ENCODE measurements around the gene CCNL1. TPM values are rescaled to one million over a fixed set of nuclear protein-coding genes. Genes with fewer than 3 reads are reported as not detected.
A peak's percentile ranks its signal among the peaks of the same experiment; 100 is the strongest.

The CCNL1 gene
- total and polyA plus RNA-seq, 5 experiments from 2014 or later, result 52.9 to 388 (median 57.0) TPM

- peak overlapping the region; percentile 93 to 98 (median 98) for H3K27ac Mint-ChIP-seq
- POLR2A ChIA-PET, result interaction anchor here (1.2 to 7.9 kb wide), 8 partner anchors 31 to 575 kb away, joined by 3 to 67 read pairs (median 11); partner anchors contain the start of genes CCNL1, SSR3 and TIPARP
- H3K9me3 Mint-ChIP-seq, result no peaks in the 10 kb centered on the region
- no peaks in the 10 kb centered on the region for H3K27me3 Mint-ChIP-seq
- peak overlapping the region; percentile 57 to 84 (median 72) for H3K4me3 Mint-ChIP-seq
- DNase-seq, result peak in 7 of 10 donors; percentile 4 to 69 (median 23)
- ATAC-seq, result peak; percentile 16 to 17
- H3K36me3 Mint-ChIP-seq, result no peaks in the 10 kb centered on the region
- peaks cover 41 to 69% (median 65%) of the 10 kb centered on the region in 4 donors for H3K4me1 Mint-ChIP-seq
Measured at GRCh38 chr3:157128771-157129681, 30.9 kb downstream of the CCNL1 start.

DNA sequence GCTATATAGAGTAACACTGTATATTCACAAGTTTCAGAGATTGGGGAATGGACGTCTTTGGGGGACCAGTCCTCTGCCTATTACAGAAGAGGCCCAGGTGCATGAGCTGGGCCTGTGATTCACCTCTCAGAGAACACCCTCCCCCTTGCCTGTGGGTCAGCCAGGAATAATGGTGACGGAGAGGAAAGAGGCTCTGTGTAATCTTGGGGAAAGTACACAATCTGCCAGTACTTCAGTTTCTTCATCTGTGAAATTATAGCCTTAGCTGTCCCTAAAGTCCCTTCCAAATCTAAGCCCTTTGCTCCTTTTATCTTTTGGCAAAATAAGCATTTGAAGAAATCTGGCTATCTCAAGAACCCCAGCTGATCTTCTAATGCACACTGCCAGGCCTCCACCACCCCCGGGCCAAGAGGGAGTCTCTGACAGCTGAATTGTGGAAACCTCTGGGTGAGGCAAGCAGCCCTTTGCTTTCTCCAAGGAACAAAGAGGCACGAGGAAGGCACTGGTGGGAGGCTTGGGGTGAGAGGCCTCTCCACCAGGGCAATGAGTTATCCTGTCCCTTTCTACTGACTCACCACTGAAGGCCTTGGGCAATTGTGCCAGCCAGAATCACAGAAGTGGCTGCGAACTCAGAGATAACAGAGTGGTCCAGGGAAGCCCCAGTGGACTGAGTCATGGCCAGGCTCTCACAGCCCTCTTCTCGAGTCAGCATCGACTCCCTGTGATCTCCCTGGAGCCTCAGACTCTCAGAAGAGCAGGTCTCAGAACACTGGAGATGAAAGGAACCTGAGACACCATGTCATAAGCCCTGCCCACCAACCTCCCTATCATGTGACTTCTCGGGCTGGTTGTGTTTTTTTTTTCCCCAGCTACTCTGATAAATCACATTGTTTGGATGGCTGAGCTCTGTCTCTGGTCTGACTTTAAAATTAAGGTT lies 31.8 kb downstream of the CCNL1 start:
- Mint-ChIP-seq H3K4me1 (peaks cover 41 to 64% (median 63%) of the 10 kb centered on the region in 4 donors), H3K9me3 (no peaks in the 10 kb centered on the region), H3K36me3 (no peaks in the 10 kb centered on the region), H3K27ac (peak overlapping the region; percentile 93 to 98 (median 98)), H3K27me3 (no peaks in the 10 kb centered on the region), H3K4me3 (peak overlapping the region; percentile 57 to 84 (median 72))
- ATAC-seq, result peak; percentile 74 to 77
- DNase-seq, result peak in 9 of 10 donors; percentile 27 to 81 (median 70)
- POLR2A ChIA-PET, result interaction anchor here (1.0 to 7.9 kb wide), 9 partner anchors 32 to 574 kb away, joined by 3 to 67 read pairs (median 6); partner anchors contain the start of genes CCNL1, SSR3 and TIPARP

- DNase-seq (no peak), ATAC-seq (no peak)
- H3K4me1 Mint-ChIP-seq, result peaks cover 41 to 56% (median 55%) of the 10 kb centered on the region in 4 donors
- H3K27me3 Mint-ChIP-seq, result no peaks in the 10 kb centered on the region
- no peaks in the 10 kb centered on the region for H3K9me3 Mint-ChIP-seq
- peak overlapping the region; percentile 93 to 98 (median 98) for H3K27ac Mint-ChIP-seq
- POLR2A ChIA-PET, result interaction anchor here (1.0 to 7.9 kb wide), 5 partner anchors 33 to 451 kb away, joined by 3 to 67 read pairs (median 16); partner anchors contain the start of genes CCNL1 and TIPARP
- H3K4me3 Mint-ChIP-seq, result peak overlapping the region in 1 of 10 donors; percentile 36
- no peaks in the 10 kb centered on the region for H3K36me3 Mint-ChIP-seq
Measured at GRCh38 chr3:157127268-157127667, 32.7 kb downstream of the CCNL1 start.

DNA sequence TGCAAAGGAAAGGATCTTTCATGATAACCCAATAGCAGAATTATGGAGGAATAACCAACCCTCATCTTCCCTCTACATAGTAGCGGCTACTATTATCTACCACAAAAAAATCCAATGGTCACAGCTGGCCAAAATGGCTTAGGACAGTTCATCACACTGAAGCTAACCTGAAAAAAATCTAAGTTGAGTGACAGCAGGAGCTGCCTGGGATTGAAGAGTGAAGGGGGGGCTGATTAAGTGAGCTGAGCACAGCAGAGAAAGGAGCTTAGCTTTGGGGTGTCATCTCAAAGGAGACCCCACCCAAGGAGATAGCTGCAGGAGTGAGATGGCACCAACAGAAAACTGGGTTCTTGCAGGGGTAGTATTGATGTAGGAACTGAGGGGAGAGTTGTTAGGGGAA lies 33.6 kb downstream of the CCNL1 start:
- Mint-ChIP-seq H3K4me1 (peaks cover 37 to 47% (median 46%) of the 10 kb centered on the region in 4 donors), H3K4me3 (peak overlapping the region in 1 of 10 donors; percentile 15), H3K36me3 (no peaks in the 10 kb centered on the region), H3K27me3 (no peaks in the 10 kb centered on the region), H3K27ac (peak overlapping the region; percentile 6 to 98 (median 70)), H3K9me3 (no peaks in the 10 kb centered on the region)
- POLR2A ChIA-PET, result interaction anchor here (1.7 to 7.9 kb wide), 2 partner anchors 33 to 37 kb away, joined by 4 to 67 read pairs; partner anchors contain the start of gene CCNL1
- ATAC-seq, result no peak
- DNase-seq, result no peak

DNA sequence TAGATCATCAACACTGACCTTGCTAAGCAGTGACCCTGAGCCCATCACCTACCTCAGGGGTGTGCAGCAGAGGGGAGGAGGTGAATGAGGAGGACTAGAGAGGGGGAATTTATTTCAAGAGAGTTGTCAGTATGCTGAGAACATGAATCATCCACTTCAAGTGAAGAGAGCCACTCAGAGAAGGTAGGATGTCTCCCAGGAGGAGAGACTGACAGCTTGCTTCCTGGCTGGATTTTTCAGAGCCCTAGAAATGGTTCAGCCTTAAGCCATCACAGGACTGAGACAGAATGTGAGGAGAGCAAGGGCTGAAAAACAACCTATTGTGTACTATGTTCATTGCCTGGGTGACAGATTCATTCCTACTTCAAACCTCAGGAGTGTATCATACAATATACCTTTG lies 34.8 kb downstream of the CCNL1 start:
- Mint-ChIP-seq H3K9me3 (no peaks in the 10 kb centered on the region), H3K27me3 (no peaks in the 10 kb centered on the region), H3K4me1 (peaks cover 29 to 36% (median 35%) of the 10 kb centered on the region in 4 donors), H3K27ac (peak overlapping the region in 3 of 10 donors; percentile 1 to 98 (median 26)), H3K36me3 (no peaks in the 10 kb centered on the region), H3K4me3 (no peak overlapping the region)
- DNase-seq (no peak), ATAC-seq (no peak)
- POLR2A ChIA-PET, result interaction anchor here (7.9 kb wide), 1 partner anchor 35 kb away, joined by 67 read pairs; no protein-coding TSS in a partner anchor

DNA sequence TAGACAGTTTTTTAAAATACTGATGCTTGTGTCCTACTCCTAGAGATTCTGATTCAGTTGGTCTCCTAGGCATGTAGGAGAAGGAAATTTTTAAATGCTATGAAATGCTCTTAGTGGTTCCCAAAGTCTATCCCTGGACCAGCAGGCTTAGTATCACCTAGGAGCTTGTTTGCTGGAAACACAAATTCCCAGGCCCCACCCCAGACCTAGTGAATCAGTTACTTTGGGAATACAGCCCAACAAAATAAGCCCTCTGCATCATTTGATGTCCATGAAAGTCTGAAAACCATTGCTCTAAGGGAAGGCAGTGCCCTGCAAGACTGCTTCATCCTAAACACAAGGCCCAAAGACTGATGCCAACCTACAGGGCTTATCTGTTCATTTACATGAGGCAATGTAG lies 36.3 kb downstream of the CCNL1 start:
- Mint-ChIP-seq H3K4me3 (no peak overlapping the region), H3K27ac (peak overlapping the region in 1 of 10 donors; percentile 13), H3K9me3 (no peaks in the 10 kb centered on the region), H3K4me1 (peaks cover 14 to 27% (median 23%) of the 10 kb centered on the region in 4 donors), H3K27me3 (no peaks in the 10 kb centered on the region), H3K36me3 (peaks cover 0 to 3% (median 0%) of the 10 kb centered on the region in 3 donors)
- no peak for ATAC-seq
- DNase-seq, result no peak
- POLR2A ChIA-PET, result no interaction called here

- no peak overlapping the region for H3K4me3 Mint-ChIP-seq
- ATAC-seq (no peak), DNase-seq (no peak)
- peaks cover 9 to 20% (median 16%) of the 10 kb centered on the region in 4 donors for H3K4me1 Mint-ChIP-seq
- peaks cover 0 to 3% (median 0%) of the 10 kb centered on the region in 3 donors for H3K36me3 Mint-ChIP-seq
- H3K27ac Mint-ChIP-seq, result no peak overlapping the region
- POLR2A ChIA-PET, result interaction anchor here (1.6 kb wide), 1 partner anchor 15 kb away, joined by 3 read pairs; no protein-coding TSS in a partner anchor
- no peaks in the 10 kb centered on the region for H3K27me3 Mint-ChIP-seq
- no peaks in the 10 kb centered on the region for H3K9me3 Mint-ChIP-seq
Measured at GRCh38 chr3:157122832-157123427, 37.0 kb downstream of the CCNL1 start.

- Mint-ChIP-seq H3K27ac (no peak overlapping the region), H3K27me3 (no peaks in the 10 kb centered on the region), H3K4me3 (no peak overlapping the region), H3K36me3 (peaks cover 0 to 3% (median 0%) of the 10 kb centered on the region in 3 donors), H3K9me3 (no peaks in the 10 kb centered on the region), H3K4me1 (peaks cover 6 to 14% (median 9%) of the 10 kb centered on the region in 4 donors)
- POLR2A ChIA-PET, result interaction anchor here (1.6 kb wide), 1 partner anchor 14 kb away, joined by 3 read pairs; no protein-coding TSS in a partner anchor
- DNase-seq (no peak), ATAC-seq (no peak)
Measured at GRCh38 chr3:157122116-157122515, 37.8 kb downstream of the CCNL1 start.

DNA sequence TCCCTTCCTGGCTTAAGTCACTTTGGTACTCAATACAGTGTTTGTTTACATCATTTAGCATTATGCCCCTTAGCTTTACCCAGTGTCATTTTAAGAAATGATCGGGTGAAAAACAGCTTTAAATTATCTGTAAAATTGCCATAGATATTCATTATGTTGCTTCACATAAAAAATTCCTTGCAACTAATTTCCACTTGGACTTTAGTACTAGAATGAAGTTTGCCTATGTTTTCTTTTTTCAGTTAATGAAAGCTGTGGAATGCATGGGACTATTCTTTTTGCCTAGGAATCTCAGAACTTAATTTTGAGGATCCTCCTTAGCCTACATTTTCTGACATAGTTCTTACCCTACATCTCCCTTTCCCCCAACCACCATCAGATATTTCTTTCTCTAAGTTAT lies 38.4 kb downstream of the CCNL1 start:
- POLR2A ChIA-PET, result no interaction called here
- peaks cover 0 to 3% (median 0%) of the 10 kb centered on the region in 3 donors for H3K36me3 Mint-ChIP-seq
- H3K9me3 Mint-ChIP-seq, result no peaks in the 10 kb centered on the region
- peak overlapping the region in 1 of 10 donors; percentile 43 for H3K27ac Mint-ChIP-seq
- ATAC-seq (no peak), DNase-seq (no peak)
- no peak overlapping the region for H3K4me3 Mint-ChIP-seq
- H3K4me1 Mint-ChIP-seq, result peaks cover 3 to 12% (median 7%) of the 10 kb centered on the region in 4 donors
- H3K27me3 Mint-ChIP-seq, result no peaks in the 10 kb centered on the region

- Mint-ChIP-seq H3K27ac (no peak overlapping the region), H3K4me3 (no peak overlapping the region), H3K4me1 (peaks cover 2 to 8% (median 6%) of the 10 kb centered on the region in 4 donors), H3K27me3 (peaks cover 0 to 2% (median 0%) of the 10 kb centered on the region in 5 donors), H3K9me3 (no peaks in the 10 kb centered on the region), H3K36me3 (peaks cover 0 to 3% (median 0%) of the 10 kb centered on the region in 3 donors)
- DNase-seq (no peak), ATAC-seq (no peak)
- POLR2A ChIA-PET, result no interaction called here
Measured at GRCh38 chr3:157120071-157120892, 39.7 kb downstream of the CCNL1 start.

GRCh38 chr3:157119369-157119951 lies 40.5 kb downstream of the CCNL1 start:
- DNase-seq, result no peak
- Mint-ChIP-seq H3K27me3 (peaks cover 0 to 2% (median 0%) of the 10 kb centered on the region in 5 donors), H3K4me1 (peaks cover 0 to 8% (median 6%) of the 10 kb centered on the region in 4 donors), H3K27ac (peak overlapping the region in 1 of 10 donors; percentile 34), H3K36me3 (peaks cover 0 to 3% (median 0%) of the 10 kb centered on the region in 3 donors), H3K4me3 (no peak overlapping the region), H3K9me3 (no peaks in the 10 kb centered on the region)
- POLR2A ChIA-PET, result no interaction called here
- ATAC-seq, result peak in 1 of 2 donors; percentile 44
